ENCODE results near the gene FHOD3.

The FHOD3 gene

DNA sequence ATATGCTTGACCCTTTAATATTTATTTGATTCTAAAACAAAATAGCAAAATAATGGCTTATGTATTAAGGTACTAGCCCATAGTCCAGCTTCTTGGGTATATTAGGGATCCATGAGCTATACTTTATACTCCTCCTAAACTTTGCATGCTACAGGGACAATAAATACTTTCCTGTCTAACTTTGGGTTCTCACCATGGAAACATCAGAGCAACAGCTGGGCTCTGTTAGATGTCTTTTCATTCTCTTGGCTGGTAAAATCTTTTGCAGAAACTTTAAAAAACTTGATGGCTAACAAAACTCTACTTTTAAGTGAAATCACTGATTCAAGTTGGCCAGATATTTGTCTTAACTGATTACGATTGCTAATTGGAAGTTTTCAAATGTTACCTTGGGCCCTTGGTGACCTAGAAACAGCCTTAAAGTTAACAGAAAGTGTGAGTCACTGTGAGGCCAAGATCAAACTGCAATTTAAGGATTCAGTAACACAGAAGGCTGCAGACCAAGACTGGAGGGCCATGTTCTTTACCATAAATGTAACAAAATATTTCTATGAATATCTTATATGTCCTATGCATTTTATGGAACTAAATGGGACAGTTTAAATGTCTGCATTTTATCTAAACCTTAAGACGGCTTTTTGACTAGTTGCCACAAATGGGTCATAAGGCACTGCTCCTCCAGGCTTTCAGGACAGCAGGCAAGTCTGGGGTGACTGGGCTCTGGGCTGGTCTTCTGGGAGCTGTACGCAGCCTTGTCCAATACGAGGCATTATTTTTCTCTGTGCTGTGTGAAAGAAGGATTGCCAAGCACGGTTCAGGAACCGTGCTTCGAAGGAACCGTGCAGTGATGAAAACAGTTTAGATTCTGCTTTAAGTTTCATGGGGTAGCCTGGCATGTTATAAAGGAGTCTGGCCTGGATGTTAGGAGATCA, 342.8 kb downstream of the FHOD3 start:
- DNase-seq = no peak

GRCh38 chr18:36643061-36643460, 345.5 kb downstream of the FHOD3 start:
- no peak for DNase-seq

GRCh38 chr18:36648803-36649202, 351.3 kb downstream of the FHOD3 start:
- no peak for DNase-seq

GRCh38 chr18:36649205-36649604, 351.7 kb downstream of the FHOD3 start:
- no peak for DNase-seq

DNA sequence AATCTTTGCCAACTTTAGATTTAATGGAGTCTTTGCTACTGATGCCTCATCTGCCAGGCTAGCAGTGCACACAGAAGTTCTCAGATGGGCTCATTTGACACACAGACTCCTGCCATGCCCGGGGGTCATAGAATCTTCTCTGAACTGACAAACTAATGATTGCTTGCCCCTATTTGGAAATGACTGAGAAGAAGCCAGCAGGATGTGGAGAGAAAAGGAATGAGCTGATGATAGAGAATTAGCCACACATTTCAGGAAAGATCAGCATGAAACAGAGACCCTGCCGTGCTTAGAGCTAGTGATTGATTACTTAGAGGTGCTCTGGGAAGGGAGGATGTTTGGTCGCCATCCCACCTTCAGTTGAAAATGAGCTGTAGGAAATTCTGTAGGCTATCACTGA, 352.8 kb downstream of the FHOD3 start:
- no peak for DNase-seq

- no peak for DNase-seq
Measured at GRCh38 chr18:36650906-36651305, 353.4 kb downstream of the FHOD3 start.

GRCh38 chr18:36652503-36652902, 355.0 kb downstream of the FHOD3 start:
- no peak for DNase-seq

DNA sequence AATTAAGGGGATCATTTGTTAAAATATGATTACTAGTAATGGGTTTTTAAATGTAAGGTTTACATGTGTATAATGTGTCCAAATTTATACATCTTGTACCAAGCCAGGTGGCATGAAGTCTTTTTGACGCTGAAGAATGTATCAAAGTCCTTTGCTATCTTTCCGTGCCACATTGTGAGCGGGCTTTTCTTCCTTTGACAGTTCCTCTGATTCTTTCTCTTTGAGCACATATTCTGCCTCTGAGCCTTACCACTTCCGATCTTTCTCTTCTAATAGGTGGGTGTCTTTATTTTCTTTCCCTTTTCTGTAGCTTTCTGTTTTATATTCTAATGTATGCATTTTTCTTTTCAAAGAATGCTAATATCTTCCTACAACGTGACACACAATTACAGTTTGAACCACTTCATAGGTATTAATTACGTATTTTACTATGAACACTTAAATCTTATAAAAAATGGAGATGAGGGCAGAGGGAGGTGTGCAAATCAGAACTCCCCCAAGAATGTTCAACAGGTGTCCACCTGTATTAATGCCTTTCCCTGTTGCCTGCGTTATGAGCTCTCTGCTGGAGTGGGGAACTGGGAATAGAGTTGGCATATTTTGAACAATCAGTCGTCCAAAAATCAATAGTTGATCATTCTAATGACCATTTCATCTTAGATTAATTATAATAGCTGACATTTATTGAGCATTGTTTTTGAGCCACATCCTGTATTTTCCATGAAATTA, 355.8 kb downstream of the FHOD3 start:
- no peak for DNase-seq

- no peak for DNase-seq
Measured at GRCh38 chr18:36653870-36654269, 356.4 kb downstream of the FHOD3 start.

- DNase-seq = no peak
Measured at GRCh38 chr18:36655074-36655473, 357.6 kb downstream of the FHOD3 start.

GRCh38 chr18:36655930-36656329, 358.4 kb downstream of the FHOD3 start:
- no peak for DNase-seq

DNA sequence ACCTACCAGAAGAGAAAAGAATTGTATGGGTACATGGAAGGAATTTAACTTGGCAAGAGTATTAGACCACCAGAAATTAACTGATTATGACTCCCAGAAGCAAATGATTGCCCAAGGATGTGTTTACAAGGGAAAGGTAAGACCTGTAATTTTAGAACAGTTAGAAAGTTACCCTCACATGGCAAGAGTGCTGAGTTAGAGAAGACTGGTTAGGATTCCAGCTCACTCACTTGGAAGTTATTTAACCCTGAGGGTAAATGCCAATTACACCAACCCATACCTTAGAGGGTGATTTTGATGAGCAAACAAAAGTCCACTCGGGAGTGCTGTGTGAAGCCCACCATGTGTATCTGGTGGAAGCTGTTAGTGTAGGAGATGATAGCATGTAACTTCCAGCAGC, 361.1 kb downstream of the FHOD3 start:
- DNase-seq = no peak

GRCh38 chr18:36660311-36660710, 362.8 kb downstream of the FHOD3 start:
- no peak for DNase-seq

DNA sequence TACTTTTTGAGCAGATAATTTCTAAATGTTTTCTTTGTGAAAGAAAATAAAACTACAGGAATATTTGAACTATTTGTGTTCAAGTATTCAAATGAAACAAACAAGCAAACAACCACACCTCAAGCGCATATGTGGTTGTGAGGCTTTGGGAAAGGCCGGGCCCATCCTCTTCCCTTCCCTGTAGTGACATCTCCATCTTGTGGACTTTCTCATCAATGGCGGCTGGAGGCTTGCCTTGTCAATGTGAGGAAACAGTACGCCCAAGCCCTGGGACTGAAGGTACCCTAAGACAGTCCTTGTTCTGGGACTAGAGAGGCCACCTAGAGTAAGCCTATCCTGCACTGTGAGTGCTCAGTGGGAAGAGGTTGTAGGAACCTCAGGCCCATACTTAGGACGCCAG, 364.5 kb downstream of the FHOD3 start:
- peak in 1 of 2 experiments; percentile 5 for DNase-seq

GRCh38 chr18:36663312-36663711, 365.8 kb downstream of the FHOD3 start:
- DNase-seq = no peak

DNA sequence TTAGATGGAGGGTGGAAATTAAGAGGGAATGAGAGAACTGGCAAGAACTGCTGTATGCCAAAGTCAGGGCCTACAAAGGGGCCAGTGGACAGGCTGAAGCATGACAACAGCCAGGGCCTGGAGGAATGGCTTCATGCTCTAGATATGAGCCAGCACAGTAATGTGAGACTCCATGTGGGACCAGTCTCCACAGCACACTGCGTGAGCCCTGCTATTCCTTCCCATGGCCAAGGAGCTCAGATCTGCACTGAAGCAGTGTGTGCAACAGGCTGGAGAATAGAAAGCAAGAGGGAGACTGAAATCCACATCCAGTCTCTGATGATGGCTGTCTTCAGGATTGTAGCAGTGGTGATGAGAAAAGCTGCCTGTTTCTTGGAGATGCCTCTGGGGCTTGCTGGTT, 368.4 kb downstream of the FHOD3 start:
- no peak for DNase-seq

DNA sequence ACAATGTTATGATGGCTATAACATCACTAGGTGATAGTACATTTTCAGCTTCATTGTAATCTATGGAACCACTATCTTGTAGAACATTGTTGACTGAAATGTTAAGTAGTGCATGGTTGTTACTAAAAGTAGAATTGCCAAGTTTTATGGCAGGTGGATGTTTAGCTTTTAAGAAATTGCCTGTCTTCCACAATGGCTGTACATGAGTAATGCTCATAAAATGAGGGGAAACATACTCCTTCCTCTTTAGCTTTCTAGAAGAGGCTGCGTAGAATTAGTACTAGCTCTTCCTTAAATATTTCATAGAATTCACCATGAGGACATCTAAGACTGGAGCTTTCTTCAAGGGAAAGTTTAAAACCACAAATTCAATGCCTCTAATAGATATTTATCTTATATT, 370.3 kb downstream of the FHOD3 start:
- DNase-seq = no peak

GRCh38 chr18:36668349-36668748, 370.8 kb downstream of the FHOD3 start:
- no peak for DNase-seq

DNA sequence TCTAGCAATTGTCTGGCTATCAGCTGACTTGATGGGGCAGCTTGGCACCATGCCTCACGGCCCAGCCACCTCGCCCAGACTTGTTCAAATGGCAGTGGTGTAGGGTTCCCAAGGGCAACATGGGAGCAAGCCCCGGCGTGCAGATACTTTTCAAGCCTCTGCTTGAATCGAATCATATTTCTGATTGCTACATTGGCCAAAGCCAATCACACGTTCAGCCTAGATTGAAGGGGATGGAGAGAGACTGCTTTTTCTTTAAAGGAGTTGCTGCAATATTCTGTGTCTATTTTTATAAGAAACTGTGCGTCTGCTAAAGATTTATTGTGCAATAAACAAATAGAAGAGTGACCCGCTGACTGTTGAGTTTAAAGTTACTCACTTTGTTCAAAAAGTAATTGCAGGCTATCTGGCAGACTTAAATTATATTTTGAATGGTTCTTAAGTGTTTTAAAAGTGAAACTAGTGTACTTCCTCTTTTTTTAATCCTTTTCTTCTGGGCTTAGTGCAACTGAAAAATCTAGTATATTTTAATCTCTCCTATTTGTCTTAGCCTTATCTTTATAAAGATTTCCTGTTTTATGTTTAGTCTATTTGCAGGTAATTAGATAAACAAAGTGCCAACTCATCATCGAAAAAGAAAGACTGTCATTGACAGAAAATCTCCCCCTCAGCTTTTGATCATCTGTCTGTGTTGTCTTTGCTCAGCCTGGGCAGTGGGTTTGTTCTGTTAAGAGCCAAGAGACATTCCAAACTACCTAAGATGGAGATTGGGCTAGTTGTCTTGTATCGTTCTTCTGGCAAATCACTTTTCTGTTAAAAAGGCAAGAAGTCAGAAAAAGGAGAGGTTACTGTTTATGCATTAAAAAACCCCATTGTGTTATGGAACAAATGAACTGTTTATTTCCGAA, 375.2 kb downstream of the FHOD3 start:
- peak in 1 of 2 experiments; percentile 17 for DNase-seq

- DNase-seq = no peak
Measured at GRCh38 chr18:36673452-36673851, 375.9 kb downstream of the FHOD3 start.

DNA sequence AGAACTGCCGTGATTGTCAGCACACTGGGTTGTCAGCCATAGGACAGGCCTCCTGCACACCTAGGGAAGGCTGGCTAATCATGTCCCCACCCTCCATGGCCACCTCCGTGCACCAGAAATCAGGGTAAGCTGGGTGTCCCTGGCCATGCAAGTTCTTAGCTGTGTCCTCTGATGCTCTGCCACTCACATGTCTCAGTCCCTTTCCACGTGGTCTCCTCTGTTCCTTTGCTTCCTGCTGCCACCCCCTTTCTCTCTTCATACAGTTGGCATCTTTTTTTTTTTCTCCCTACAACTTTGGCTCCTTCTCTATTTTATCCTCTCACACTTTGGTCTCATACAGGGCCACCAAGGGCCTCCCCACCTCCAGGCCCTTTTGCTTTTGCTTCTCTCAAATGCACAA, 377.6 kb downstream of the FHOD3 start:
- DNase-seq = no peak

DNA sequence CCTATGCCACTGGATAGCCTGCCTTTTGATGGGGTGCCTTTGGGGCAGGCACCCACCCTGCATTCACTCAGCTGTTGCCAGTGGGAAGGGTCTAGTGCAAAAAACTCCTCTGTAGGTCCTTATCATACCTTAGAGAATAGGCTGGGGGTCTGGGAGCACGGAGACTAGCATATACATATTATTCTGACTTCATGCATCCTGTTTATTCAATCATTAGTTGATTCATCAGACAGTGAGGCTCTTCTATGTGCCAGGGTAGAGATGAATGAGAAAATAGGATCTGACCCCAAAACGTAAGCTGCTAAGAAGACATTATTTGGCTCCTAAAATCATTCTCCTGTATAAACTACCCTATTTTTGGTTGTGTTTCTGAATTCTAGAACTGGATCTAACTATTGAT, 378.0 kb downstream of the FHOD3 start:
- no peak for DNase-seq

- no peak for DNase-seq
Measured at GRCh38 chr18:36676629-36677028, 379.1 kb downstream of the FHOD3 start.

All from NCI-H526 (cell line).